GM21717 (cell line): ENCODE measurements around the gene LRP11.
"Not testable (repeated sequence)": the region's sequence is repeated elsewhere in the genome, so short reads cannot be mapped to it uniquely, and the experiment has no call there.

Experiments
- ATAC-seq: cut with Tn5 transposase; IDR thresholded peaks from one replicate; pipeline ENCODE4 v1.9.1; 2021; ENCODE audit warnings: mild to moderate bottlenecking, moderate library complexity; ENCODE audit not compliant: unreplicated experiment

Gene LRP11

DNA sequence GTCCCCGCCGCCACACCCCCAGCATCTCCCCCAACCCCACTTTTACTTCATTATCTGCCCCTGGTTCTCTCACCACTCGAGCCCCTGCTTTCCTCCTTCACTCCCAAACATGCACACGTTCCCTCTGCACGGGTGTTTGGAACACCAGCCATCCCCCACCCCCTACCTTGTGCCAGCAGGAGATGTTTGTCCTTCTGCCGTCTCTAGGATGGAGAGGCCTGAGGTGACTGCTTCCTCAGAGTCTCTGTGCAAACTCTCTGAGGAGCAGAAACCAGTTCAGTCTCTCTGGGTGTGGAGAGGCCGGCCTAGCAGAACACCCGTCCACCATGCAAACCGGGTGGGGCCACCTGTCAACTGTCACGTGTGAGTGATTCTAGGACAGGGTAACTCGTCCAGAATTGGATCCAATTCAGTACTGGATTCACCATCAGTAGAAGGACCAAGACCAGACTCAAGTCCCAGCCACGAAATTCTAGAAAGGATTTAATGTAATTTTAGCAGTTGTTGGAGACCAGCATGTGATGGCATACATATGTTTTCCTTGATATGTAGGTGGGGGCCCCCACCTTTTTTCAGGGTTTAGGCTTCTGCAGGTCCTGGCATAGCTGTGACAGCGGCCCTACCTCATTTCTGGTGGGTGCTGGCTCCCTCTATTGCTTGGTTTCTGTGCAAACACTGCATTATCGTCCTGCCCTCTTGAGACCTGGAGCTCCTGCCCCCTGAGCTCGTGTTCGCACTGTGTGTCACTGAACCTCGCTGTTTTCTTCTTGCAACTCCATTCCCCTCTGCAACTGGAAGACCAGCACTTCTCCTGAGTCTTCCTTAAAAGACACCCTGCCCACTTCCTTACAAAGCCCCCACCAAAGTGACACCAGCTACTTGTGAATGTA is 33.9 kb upstream of the LRP11 start, which contains the start of gene RAET1E:
RAET1E (minus strand) TSS at position 259 of the 890 bp plus-strand sequence. CDS start 7,212 bp downstream, outside the sequence.
- ATAC-seq, result no peak

DNA sequence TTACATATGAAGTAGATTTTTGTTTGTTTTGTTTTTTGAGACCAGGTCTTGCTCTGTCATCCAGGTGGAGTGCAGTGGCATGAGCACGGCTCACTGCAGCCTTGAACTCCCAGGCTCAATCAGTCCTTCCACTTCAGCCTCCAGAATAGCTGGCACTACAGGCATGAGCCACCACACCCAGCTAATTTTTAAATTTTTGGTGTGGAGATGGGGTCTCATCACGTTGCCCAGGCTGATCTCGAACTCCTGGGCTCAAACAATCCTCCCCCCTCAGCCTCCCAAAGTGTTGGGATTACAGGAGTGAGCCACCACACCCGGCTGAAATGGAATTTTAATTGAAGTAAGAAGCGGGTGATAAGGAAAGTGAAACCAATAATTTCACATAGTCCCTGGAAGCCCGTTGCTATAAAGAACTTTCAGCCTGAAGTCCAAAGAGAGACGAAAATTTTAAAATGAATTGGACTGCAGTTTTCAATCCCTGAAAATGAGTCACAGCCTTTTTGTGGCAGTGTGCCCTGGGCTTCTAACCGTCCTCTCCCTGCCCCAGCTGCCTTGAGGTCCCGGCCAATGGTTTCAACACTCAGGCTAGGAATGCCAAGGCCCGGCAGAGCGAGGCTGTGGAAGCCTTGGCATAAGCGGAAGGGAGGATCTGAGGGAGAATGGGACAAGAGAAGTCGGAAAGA is 33.0 kb upstream of the LRP11 start:
- ATAC-seq, result no peak

DNA sequence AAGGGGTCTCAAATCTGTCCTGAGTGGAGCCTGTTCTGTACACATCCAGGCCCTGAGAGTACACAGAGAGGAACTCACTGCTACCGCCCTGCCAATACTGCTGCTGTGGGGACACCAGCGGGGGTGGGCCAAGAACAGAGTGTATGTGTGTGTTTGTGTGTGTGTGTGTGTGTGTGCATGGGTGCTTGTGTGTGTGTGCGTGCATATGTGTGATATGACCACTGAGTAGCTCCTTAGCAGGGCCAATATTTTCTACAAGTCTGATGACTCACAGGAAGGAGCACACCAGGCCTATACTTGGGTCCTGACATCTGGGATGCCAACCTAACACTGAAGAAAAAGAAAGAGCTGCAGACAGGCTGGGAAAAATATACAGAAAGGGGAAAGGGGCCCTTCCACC is 32.3 kb upstream of the LRP11 start:
- no peak for ATAC-seq

DNA sequence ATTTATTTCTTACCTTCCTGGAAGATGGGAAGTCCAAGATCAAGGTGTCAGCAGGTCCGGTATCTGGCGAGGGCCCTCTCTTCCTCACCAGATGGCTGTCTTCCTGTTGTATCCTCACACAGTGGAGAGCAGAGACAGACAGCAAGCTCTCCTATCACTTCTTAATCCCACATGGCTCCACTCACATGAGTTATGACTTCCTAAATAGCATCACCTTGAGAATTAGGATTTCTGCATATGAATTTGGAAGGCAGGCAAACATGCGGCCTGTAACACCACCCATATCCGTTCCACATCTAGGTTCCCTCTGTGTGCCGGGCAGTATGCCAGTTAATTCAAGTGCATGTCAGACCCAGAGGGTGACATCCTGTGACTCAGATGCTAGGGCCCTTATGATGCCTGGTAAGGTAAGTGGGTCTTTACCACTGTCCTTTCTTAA is 31.7 kb upstream of the LRP11 start:
- ATAC-seq, result no peak

DNA sequence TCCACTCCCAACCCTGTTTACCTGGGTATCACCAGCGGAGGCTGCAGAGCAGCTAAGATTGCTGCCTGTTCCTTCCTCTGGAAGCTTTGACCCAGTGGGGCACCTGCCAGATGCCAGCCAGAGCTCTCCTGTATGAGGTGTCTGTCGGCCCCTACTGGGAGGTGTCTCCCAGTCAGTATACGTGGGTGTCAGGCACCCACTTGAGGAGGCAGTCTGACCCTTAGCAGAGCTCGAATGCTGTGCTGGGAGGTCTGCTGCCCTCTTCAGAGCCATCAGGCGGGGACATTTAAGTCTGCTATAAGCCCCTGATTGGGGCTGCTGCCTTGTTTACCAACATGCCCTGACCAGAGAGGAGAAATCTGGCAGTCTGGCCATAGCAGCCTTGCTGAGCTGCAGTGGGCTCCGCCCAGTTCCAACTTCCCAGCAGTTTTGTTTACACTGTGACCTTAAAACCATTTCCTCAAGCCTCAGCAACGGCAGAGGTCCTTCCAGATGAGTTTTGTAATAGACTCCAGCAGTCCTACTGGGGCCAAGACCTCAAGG is 31.0 kb upstream of the LRP11 start:
- ATAC-seq, result no peak

DNA sequence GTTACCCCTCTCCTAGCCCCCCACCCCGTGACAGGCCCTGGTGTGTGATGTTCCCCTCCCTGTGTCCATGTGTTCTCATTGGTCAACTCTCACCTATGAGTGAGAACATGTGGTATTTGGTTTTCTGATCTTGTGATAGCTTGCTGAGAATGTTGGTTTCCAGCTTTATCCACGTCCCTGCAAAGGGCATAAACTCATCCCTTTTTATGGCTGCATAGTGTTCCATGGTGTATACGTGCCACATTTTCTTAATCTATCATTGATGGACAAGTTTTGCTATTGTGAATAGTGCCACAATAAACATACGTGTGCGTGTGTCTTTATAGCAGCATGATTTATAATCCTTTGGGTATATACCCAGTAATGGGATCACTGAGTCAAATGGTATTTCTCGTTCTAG is 27.7 kb upstream of the LRP11 start:
- ATAC-seq, result not testable (repeated sequence)

DNA sequence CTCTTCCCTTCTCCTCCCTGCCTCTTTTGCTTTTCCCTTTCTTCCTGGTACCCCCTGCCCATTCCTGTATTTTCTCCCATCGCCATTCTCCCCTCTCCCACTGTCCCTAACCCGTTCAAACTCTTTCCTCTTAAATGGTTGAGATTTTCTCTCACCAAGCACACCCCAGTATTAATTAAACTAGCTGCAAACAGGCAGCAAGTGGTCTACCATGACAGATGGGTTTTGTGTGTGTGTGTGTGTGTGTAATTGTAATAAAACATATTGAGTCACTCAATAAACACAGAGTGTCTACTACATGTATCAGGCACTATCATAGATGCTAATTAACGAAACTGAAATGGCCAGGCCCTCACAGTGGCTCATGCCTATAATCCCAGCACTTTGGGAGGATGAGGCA is 27.1 kb upstream of the LRP11 start:
- no peak for ATAC-seq

DNA sequence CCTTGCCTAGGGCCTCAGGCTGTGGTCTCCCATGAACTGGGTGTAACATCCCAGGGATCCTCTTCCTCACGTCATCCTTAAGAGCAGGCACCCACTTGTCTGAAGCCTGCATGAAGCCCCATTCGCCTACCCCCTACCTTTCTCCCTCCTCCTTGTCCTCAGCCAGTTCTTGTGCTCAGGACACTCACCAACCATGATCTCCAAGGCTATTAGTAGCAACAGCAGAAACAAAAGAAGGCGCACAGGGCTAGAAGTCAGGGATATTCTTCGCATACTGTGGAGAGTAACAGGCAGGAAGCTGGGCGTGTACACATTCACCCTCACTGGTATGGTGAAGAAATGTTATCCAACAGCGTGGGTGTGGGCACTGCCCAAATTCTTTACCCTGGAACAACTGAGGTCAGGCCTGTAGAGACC is 26.5 kb upstream of the LRP11 start:
- no peak for ATAC-seq

DNA sequence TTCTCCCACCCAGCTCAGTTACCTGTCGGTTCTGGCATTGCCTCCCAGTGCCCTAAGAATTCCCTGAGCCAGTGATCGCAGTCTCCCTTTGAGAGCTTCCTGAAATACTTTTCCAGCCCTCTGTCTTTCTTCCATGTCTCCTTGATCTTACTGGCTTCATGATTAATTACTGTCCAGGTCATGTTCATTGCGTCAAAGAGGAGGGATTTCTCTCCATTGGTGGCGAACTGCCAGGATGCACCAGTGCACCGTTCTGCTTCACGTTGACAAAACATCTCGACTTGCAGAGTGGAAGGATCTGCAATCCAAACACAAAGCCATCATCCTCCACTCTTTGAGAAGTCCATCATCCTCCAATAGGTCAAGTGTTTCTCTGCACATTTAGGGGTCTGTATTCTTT is 25.2 kb upstream of the LRP11 start:
- ATAC-seq, result no peak

DNA sequence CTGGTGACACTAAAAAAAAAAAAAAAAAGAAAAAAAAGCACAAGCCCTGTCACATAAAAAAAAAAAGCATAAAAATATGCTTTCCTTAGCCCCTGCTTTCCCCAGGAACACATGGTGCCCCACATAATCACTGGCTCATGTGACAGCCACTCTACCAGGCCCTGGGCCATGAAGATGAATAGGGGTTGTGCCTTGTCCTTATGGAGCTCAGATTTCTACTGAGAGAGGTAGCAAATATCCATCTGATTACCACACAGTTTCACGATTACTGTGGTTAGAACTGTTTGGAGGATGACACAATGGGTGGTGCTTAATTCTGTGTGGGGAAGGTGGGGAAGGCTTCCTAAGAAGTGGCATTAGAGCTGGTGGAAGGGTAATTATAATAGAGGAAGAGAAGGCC is 24.5 kb upstream of the LRP11 start:
- no peak for ATAC-seq

DNA sequence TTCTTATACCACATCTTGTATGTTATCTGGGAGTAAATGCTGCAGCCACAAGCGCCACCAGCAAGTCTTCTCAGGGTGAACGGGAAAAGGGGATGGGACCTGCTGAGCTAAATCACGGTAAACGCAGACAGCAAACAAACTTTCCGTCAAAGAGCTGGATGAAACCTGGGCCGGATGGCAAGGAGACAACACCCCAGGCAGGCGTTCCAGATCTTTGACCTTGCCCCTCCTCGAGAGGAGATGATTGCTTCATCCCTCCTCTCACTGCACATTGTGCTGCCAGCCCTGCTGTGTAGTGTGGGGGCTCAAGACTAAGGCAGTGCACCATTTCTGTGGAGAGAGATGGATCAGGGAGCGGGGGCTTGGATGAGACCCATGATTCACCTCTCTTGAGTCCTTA is 23.9 kb upstream of the LRP11 start:
- ATAC-seq, result no peak

DNA sequence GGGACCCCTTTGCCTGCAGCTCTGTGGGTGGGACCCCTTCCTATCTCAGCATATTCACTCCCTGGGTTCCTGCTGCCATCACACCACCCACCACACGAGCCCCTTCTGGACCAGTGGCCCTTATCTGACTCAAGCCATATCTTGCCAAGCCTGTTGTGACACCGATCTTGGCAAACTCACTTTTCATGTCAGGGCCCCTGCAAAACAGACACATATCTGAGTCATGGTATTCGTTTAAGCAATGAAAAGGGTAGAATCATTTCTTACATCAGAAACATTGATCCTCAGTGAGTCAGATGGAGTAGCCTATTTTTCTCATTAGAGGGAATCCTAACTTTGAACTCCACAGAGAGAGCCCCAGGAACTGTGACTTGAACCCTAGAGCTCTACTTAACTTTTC is 23.2 kb upstream of the LRP11 start:
- no peak for ATAC-seq

DNA sequence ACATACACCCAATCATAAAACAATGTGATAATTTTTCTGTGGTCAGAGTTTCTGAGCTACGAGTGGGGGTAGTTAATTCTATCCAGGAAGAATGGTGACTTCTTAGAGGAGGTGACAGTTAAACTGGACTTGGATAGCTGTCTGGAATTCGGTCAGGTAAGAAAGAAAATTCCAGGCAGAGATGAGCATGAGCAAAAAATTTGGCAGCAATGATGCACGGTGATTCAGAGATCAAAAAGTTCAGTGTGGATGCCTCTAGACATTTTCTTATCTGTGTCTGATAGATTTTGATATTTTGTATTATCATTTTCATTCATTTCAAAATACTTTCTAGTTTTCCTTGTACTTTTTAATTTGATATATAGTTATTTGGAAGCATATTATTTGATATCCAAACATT is 21.7 kb upstream of the LRP11 start:
- ATAC-seq, result no peak

DNA sequence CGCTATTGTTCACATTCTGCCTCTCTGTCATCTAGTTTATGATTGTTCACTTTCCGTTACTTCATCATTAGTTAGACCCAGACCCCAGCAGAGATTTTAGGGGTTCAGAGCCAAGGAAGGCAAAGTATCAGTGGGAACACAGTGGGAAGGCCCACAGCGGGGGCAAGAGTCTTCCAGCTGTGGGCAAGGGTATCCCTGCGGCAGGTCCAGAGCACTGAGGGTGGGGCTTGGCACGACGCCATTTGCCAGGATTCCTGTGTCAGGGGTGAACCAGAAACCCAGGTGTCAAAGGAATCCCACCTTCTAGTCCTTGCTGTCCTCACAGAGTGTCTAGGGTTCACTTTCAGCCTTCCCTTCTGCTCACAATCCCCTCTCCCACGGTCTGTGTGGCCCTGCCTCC is 20.5 kb upstream of the LRP11 start:
- no peak for ATAC-seq

DNA sequence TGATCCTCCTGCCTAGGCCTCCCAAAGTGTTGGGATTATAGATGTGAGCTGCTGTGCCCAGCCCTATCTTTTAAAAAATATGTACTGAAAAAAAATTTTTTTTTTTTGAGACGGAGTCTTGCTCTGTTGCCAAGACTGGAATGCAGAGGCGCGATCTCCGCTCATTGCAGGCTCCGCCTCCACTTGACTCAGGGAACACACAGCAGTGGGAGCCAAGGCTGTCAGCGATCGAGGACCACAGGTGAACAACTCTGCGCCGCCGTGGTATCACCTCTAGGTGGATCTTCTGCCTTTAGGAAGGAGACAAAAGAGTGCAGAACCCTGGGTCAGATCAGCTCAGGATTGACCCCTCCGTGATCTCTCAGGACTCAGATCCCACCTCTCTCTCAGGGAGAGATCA is 20.1 kb upstream of the LRP11 start:
- ATAC-seq, result no peak

DNA sequence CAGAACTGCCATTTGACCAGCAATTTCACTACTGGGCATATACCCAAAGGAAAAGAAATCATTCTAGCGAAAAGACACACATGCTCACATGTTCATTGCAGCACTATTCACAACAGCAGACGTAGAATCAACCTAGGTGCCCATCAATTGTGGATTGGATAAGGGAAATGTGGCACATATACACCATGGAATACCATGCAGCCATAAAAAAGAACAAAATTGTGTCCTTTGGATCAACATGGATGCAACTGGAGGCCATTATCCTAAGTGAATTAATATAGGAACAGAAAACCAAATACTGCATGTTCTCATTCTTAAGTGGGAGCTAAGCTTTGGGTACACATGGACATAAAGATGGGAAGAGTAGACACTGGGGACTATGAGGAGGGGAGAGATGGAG is 17.7 kb upstream of the LRP11 start:
- no peak for ATAC-seq

DNA sequence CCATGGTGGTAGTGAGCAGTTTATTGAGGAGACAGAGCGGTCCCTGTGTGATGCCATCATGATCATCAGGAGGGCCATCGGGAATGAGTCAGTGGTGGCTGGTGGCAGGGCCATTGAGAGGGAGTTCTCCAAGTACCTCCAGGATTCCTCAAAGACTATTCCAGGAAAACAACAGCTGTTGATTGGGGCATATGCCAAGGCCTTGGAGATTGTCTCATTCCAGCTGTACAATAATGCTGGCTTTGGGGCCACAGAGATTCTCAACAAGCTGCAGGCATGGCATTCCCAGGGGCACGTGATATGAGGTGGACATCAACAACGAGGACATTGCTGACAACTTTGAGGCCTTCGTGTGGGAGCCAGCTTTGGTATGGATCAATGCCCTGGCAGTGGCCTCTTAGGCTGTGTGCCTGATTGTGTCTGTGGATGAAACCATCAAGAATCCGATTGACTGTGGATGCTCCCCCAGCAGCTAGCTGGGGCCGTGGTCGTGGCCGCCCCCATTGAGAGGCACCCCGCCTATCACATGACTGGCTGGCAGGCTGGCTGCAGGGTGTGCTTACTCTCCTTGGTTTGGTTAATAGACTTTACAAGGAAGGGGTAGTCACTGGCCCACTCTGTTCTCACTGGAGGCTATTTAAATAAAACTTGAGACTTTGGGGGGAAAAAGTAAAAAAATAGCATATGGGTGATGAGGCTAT is 17.1 kb upstream of the LRP11 start:
- no peak for ATAC-seq

DNA sequence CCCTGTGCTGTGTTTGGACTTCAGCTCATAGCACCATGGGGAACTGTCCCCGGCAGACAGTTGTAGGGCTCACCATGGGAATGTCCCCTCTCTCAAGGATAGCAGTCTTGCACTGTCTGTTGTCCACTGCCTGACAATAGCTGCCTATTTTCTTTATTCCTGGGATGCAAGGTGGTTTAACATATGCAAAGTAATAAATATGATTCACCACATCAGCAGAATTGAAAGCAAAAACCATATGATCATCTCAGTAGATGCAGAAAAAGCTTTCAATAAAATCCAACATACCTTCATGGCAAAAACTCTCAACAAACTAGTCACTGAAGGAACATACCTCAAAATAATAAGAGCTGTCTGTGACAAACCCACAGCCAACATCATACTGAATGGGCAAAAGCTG is 13.5 kb upstream of the LRP11 start:
- no peak for ATAC-seq

DNA sequence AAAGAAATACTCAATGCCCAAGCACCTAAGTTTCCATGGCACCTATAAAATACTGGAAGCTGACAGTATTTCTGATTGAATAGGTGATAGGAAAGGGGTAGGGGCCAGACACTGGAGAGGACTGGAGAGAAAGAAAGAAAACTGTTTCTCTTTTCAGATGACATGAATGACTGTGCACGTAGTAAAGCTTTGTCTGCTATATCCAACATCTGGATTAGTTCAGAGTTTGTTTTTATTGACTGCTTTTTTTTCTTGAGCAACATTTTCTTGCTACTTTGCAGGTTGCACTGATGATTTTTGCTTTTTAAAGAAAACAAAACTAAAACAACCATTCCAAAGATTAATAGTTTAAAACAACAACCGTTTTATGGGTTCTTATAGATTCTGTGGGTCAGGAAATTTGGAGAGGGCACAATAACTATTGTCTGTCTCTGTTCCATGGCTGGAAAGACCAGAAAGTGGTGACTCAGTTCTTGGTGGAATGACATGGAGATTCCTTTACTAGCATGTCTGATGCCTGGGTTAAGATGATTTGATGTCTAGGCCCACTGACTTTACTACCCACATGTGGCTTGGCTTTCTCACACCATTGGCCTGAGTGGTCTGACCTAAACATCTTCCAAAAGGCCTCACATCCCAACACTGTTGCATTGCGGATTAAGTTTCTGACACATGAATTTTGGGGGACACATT is 12.2 kb upstream of the LRP11 start:
- no peak for ATAC-seq

DNA sequence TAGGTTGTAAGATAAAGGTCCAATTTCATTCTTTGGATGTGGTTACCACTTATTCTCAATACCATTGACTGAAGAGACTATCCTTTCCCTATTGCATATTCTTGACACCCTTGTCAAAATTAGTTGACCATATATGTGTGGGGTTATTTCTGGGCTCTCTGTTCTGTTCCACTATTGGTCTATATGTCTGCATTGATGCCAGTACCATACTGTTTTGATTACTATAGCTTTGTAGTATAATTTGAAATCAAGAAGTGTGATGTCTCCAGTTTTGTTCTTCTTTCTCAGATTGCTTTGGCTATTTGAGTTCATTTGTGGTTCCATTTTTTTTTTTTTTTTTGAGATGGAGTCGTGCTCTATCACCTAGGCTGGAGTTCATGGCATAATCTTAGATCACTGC is 8.1 kb upstream of the LRP11 start:
- no peak for ATAC-seq

DNA sequence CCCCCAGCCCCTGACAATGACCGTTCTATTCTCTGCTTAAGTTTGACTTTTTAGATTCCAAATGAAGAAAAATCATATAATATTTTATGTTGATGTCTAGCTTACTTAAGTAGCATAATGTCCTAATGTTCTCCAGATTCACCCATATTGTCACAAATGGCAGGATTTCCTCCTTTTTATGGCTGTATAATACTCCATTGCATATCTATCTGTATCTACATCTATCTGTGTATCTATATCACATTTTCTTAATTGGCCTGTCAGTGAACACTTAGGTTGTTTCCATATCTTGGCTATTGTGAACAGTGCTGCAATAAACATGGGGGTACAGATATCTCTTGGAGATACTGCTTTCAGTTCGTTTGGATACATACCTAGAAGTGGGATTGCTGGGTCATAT is 7.0 kb upstream of the LRP11 start:
- no peak for ATAC-seq
